Fibroblast of peridontal ligament (primary cell): ENCODE results near the gene OR6N2.

Experiments
- DNase-seq: peaks from one replicate; pipeline ENCODE4 v3.0.0-alpha.2; 2010; ENCODE audit errors: extremely low read depth

OR6N2 gene

DNA sequence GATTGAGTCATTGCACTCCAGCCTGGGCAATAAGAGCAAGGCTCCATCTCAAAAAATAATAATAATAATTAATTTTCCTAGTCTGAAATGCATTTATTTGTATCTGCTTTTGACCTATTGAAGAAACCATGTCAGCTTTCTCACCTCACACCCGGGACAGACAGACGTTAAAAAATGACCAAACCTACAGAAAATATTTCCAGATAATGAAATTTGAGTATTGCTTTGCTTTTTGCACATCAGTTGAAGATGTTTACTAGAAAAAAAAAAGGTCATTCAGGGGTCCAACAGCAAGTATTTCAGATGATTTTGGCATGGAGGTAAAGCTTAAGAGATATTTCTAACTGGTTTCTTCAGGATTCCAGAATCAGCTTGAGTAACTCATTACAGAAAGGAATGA lies 26.6 kb downstream of the OR6N2 start, which contains the start of gene OR6K6:
OR6K6 (plus strand) TSS at position 301 of the 400 bp plus-strand sequence. CDS start 168 bp downstream, outside the sequence.
- DNase-seq: no peak

DNA sequence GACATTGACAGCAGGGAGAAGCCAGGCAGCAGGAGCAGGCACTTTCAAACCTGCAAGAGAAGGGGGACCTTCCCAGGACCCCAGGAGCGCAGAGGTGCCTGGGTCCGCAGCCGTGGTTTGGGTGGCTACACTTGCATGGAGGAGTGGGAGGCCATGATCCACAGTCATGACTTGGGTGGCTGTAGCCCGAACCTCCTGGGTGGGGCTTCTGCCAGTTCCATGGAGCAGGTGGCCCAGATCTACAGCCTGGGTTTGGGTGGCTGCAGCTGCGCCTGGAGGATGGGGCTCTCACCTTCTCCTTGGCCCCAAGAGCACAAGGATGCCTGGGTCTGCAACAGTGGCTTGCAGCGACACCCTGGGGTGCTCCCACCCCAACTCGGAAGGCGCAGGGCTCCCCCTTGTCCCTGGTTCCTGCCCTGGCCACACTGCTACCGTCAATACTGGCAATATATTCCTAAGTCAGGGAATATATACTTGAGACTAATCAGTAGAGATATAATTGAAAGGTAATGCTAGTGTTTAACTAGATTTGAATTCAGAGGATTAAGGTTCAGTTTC lies 28.8 kb downstream of the OR6N2 start:
- no peak for DNase-seq

DNA sequence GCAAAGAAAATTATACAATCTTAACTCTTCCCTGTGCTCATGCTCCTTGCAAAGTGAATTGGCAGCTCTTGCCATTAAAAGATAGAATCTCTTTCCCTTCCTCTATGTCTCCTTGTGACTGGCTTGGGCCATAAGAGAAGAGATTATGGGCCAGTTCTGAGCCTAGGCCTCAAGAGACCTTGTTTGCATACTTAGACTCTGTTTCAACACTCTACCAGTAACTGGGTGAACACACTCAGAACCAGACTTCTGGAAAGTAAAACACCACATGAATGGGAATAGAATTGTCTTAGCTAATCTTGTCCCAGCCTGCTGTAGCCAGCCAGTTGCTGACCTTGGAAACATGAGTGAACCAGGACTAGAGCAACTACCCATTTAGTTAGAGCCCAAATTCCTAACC lies 45.2 kb downstream of the OR6N2 start:
- no peak for DNase-seq

DNA sequence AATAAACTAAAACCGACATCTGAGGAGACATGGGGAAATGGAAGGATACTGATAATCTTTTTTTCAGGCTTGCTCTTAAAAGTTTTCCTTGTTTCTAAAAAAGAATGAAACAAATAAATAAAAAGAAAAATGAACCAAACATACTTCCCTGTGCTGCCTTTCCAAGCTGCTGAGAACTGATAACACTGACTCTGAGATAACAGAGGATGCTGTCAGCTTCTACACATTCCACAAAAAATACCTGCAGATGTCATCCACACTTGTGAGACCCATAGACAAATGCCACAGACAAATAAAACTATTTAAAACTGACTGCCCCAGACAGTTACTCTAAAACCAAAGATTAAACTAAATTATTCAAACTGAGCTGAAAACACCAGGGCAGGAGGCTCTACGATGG lies 48.5 kb downstream of the OR6N2 start:
- no peak for DNase-seq

DNA sequence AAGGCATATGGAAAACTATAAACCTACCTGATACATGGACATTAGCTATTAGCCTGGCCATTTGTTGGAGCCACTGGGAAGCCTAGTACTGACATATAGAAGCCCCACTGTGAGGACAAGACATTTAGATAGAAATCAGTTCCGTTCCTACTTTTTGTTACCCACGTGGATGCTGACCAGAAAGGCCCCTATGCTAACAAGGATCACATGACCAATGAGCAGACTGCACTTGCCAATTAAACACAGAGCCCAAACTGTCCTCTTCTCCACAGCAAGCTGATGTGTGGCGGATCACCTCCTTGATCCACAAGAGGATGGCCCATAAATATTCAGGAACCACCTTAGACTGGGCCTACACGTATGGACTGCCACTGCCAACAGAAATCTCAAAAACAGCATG lies 49.3 kb downstream of the OR6N2 start:
- no peak for DNase-seq

DNA sequence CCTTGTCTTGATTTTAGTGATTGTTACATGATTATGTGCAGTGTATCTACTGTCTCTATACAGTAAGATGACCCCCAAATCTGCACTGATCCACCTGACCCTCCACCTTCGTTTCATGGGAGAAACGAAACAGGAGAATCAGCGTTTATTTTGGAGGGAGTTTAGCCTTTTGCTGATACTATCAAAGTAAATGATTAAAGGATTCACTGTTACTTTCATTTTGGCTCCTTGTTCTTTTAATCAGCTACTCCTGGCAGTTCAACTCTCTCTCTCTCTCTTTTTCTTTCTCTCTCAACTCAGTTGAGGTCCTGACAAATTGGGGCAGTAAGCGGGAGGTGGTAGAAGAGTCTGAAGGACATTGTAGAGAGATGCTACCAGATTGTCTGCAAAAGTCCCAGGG lies 50.6 kb downstream of the OR6N2 start:
- DNase-seq: no peak

DNA sequence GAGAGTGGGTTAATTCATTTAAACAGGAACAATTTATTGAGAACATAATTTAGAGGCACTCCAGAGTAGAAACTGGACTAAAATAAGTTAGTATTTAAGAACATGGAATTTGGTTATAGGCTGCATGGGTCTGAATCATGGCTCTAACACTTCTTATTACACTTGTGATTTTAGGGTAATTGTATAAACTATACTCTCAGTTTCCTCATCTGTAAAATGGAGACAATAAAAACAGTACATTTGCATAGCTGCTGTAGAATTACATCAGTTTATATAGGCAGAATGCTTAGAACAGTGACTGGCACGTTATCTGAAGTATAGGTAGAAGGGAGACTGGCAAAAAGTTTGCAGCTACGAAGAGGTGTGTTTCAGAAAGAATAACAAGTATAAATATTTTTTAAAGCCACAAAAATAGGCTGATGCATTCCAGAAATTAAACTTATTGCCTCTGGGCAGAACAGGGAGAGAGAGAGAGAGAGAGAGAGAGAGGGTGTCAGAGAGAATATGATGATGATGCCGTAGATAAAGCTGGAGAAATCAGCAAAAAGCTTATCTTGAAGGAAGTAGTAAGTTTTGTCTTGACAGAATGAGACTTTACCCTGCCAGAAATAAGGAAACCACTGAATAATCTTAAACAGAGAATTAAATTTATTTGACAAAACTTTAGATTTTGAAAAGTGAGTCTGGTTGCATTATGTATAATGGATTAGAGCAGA lies 52.3 kb downstream of the OR6N2 start:
- no peak for DNase-seq

DNA sequence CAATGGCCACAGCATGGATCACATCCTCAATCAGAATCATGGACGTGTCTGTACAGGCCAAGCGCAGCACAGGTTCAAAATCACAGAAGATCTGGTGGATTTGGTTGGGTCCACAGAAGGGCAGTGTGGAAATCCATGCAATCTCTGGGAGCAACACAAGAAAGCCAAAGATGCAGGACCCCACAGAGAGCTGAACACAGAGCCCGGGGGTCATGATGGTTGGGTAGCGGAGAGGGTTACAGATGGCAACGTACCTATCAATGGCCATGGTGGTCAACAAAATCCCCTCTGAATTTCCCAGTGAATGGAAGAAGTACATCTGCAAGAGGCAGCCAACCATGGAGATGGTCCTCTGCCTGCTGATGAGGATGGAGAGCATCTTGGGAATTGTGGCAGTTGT lies 56.6 kb downstream of the OR6N2 start:
- no peak for DNase-seq
